Gastroesophageal sphincter (tissue), 4 donors: ENCODE data around the gene LRP4. TPM values are rescaled to one million over a fixed set of nuclear protein-coding genes. Genes with fewer than 3 reads are reported as not detected.

ENCODE experiments used
- ATAC-seq: fragments of 150-250 bp; one replicate; pipeline ENCODE4 v1.9.1; 2016; ENCODE audit warnings: mild to moderate bottlenecking, moderate library complexity
- H3K27ac ChIP-seq, 4 donors: fragments of 200-600 bp; sonication (generic) in 3 of 4; 1 replicate in 3 of 4; 2 replicates in 1 of 4; pipeline ENCODE4 v1.5.1; 2016 to 2019
- H3K27me3 ChIP-seq: fragments of 200-600 bp; sonication (generic); one replicate; pipeline ENCODE4 v1.5.1; 2019
- H3K36me3 ChIP-seq, 2 donors: fragments of 200-600 bp; sonication (generic); one replicate each; pipeline ENCODE4 v1.5.1; 2019; ENCODE audit warnings: control low read depth in 1 of 2
- H3K4me1 ChIP-seq, 3 donors: fragments of 200-600 bp; sonication (generic); 1 replicate in 2 of 3; 2 replicates in 1 of 3; pipeline ENCODE4 v1.5.1; 2016 to 2019; ENCODE audit warnings: control low read depth in 2 of 3
- H3K4me3 ChIP-seq, 2 donors: fragments of 200-600 bp; sonication (generic); one replicate each; pipeline ENCODE4 v1.5.1; 2019; ENCODE audit warnings: mild to moderate bottlenecking in 1 of 2, moderate library complexity in 1 of 2
- H3K9me3 ChIP-seq, 3 donors: fragments of 200-600 bp; sonication (generic); one replicate each; pipeline ENCODE4 v1.5.1; 2017 to 2019; ENCODE audit warnings: control low read depth in 2 of 3
- CTCF ChIP-seq, 4 experiments: fragments of 200-600 bp in 2 of 4; fragments of 450-650 bp in 2 of 4; sonication (generic) in 1 of 4; IDR thresholded peaks; one replicate each; pipeline ENCODE4 v1.5.1; 2017 to 2019; ENCODE audit warnings: antibody characterized with exemption in 4 of 4, mild to moderate bottlenecking in 2 of 4, moderate library complexity in 2 of 4
- EP300 ChIP-seq: sonication (generic); formaldehyde crosslinking; IDR thresholded peaks from one replicate; pipeline ENCODE4 v1.6.1; 2017; ENCODE audit warnings: antibody characterized with exemption, mild to moderate bottlenecking
- POLR2A ChIP-seq, 2 donors: fragments of 450-650 bp; IDR thresholded peaks; one replicate each; pipeline ENCODE4 v1.6.1; 2017; ENCODE audit warnings: antibody characterized with exemption in 2 of 2, mild to moderate bottlenecking in 2 of 2, moderate library complexity in 1 of 2
- POLR2AphosphoS5 ChIP-seq: sonication (generic); formaldehyde crosslinking; IDR thresholded peaks from one replicate; pipeline ENCODE4 v1.6.1; 2017; ENCODE audit warnings: antibody characterized with exemption
- WGBS, 2 donors: methylation state at CpG; one replicate each; pipeline ENCODE4 v1.1.5; 2018; ENCODE audit warnings: low coverage in 1 of 2; 5-methylcytosine and 5-hydroxymethylcytosine counted together
- total RNA-seq, 4 donors: library from RNA; depleted of rRNA; stranded (reverse); fragments of >200 nt; gene quantifications; one replicate each; pipeline ENCODE4 v1.1.0, GENCODE V29; 2016

LRP4 gene
- total RNA-seq, 4 donors from 2014 or later = 2.6 to 9.8 (median 6.7) TPM

DNA sequence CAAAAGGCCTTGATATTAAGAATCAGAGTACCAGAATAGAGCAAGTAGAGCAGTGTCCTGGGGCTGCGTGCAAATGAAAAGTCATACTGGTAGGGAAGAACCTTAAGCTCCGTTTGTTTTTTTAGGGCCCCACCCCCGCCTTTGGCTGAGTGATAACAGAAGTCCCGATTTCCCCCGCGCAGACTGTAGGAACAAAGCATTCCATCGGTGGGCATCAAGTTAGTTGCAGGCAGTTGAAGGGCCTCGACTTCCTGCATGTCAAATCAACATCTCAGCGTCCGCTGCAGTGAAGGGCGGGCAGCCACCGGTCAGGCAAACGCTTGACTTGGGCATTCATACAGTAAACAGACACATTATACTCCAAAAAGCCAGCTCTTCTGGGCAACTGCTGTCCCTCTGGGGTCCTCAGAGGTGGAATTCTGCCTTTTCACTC, 11.7 kb downstream of the LRP4 start:
- ATAC-seq = no peak
- no peak for TF ChIP-seq POLR2AphosphoS5
- no peak for TF ChIP-seq EP300
- no peak for TF ChIP-seq CTCF (IDR thresholded peaks at IDR 0.05)
- no peak for TF ChIP-seq POLR2A (IDR thresholded peaks at IDR 0.05)
- H3K4me1 ChIP-seq = peaks cover 0 to 7% (median 0%) of the 10 kb centered on the region in 3 donors
- WGBS, 2 donors = 20 to 40% methylated on average over 1 to 12 of the region's 13 CpGs
- no peak overlapping the region for H3K4me3 ChIP-seq
- no peak overlapping the region for H3K27ac ChIP-seq
- no peaks in the 10 kb centered on the region for H3K27me3 ChIP-seq
- H3K9me3 ChIP-seq = no peaks in the 10 kb centered on the region
- H3K36me3 ChIP-seq = no peaks in the 10 kb centered on the region

GRCh38 chr11:46905806-46906205, 12.5 kb downstream of the LRP4 start:
- 80 to 88% methylated on average over 1 to 4 of the region's 5 CpGs for WGBS, 2 donors
- H3K4me1 ChIP-seq = peaks cover 0 to 7% (median 0%) of the 10 kb centered on the region in 3 donors
- H3K36me3 ChIP-seq = no peaks in the 10 kb centered on the region
- no peaks in the 10 kb centered on the region for H3K27me3 ChIP-seq
- no peak for ATAC-seq
- no peak overlapping the region for H3K27ac ChIP-seq
- no peaks in the 10 kb centered on the region for H3K9me3 ChIP-seq
- TF ChIP-seq POLR2A (IDR thresholded peaks at IDR 0.05) (no peak), EP300 (no peak), CTCF (IDR thresholded peaks at IDR 0.05) (no peak)
- no peak overlapping the region for H3K4me3 ChIP-seq

DNA sequence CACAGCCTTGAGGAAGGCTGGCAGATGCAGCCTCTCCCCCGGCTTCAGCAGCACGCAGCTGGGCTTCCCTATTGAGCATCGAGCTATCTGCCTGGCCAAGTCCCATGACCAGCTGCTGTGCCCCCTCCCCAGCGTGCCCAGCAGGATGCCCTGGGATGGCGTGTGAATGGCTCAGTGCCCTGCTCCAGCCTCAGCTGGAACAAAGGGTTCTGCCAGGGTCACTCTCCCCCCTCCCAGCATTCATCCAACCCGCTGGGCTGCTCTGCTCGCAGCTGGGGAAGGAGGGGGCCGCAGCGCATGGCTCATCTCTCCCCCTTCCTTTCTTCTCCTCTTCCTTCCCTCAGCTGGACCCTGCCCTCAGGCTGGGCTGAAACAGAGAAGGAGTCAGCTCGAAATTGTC, 14.5 kb downstream of the LRP4 start:
- Histone ChIP-seq H3K27ac (no peak overlapping the region), H3K9me3 (no peaks in the 10 kb centered on the region), H3K4me3 (no peak overlapping the region), H3K4me1 (peaks cover 0 to 7% (median 0%) of the 10 kb centered on the region in 3 donors), H3K36me3 (peaks cover 0 to 15% of the 10 kb centered on the region in 2 donors), H3K27me3 (no peaks in the 10 kb centered on the region)
- no peak for ATAC-seq
- TF ChIP-seq POLR2AphosphoS5 (no peak), POLR2A (IDR thresholded peaks at IDR 0.05) (no peak), CTCF (IDR thresholded peaks at IDR 0.05) (no peak), EP300 (no peak)
- WGBS, 2 donors = 40 to 60% methylated on average over 1 of the region's 10 CpGs

DNA sequence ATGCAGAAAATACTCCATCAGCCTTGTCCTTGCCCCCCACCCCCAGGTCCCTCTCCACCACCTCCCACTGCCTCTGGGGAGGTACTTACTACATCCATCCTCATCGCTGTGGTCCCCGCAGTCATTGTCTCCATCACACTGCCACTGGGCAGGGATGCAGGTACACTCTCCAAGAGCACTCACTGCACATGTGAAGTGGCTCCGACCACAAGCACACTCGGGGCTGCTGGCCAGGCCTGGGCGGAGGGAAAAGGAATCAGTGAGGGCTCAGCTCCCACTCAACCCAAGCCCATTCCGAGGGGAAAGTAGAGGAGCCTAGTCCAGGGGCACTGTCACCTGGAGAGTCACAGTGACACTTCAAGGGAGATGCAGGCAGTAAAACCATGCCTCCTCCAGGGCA, 15.7 kb downstream of the LRP4 start:
- ATAC-seq = no peak
- WGBS, 2 donors = no CpG with 5 or more reads among the region's 6 CpGs
- Histone ChIP-seq H3K9me3 (no peaks in the 10 kb centered on the region), H3K4me1 (peaks cover 0 to 7% (median 0%) of the 10 kb centered on the region in 3 donors), H3K36me3 (peaks cover 0 to 24% of the 10 kb centered on the region in 2 donors), H3K27ac (no peak overlapping the region), H3K4me3 (no peak overlapping the region), H3K27me3 (no peaks in the 10 kb centered on the region)
- TF ChIP-seq EP300 (no peak), POLR2A (IDR thresholded peaks at IDR 0.05) (no peak), CTCF (IDR thresholded peaks at IDR 0.05) (no peak), POLR2AphosphoS5 (no peak)

GRCh38 chr11:46901156-46901555, 17.2 kb downstream of the LRP4 start:
- H3K27me3 ChIP-seq = no peaks in the 10 kb centered on the region
- TF ChIP-seq POLR2A (IDR thresholded peaks at IDR 0.05) = no peak
- TF ChIP-seq POLR2AphosphoS5 = no peak
- TF ChIP-seq CTCF (IDR thresholded peaks at IDR 0.05) = no peak
- no peak for TF ChIP-seq EP300
- H3K27ac ChIP-seq = no peak overlapping the region
- peaks cover 0 to 24% of the 10 kb centered on the region in 2 donors for H3K36me3 ChIP-seq
- peaks cover 0 to 1% (median 0%) of the 10 kb centered on the region in 3 donors for H3K4me1 ChIP-seq
- H3K9me3 ChIP-seq = no peaks in the 10 kb centered on the region
- WGBS, 2 donors = 71% methylated on average over 3 of the region's 3 CpGs
- no peak overlapping the region for H3K4me3 ChIP-seq
- no peak for ATAC-seq
